Activated CD4-positive, alpha-beta memory T cell treated with anti-CD3 and anti-CD28 coated beads for 36 hours (primary cell): ENCODE data around the gene EIF1AX. TPM values are rescaled to one million over a fixed set of nuclear protein-coding genes. Genes with fewer than 3 reads are reported as not detected.
"Not testable (repeated sequence)": the region's sequence is repeated elsewhere in the genome, so short reads cannot be mapped to it uniquely, and the experiment has no call there.

Experiments used
- CTCF ChIA-PET: fragments of 350-600 bp; sonication (Branson Sonifier 250); formaldehyde crosslinking; loops from one replicate; lab custom pipeline; 2021; ENCODE audit warnings: antibody characterized with exemption, inconsistent platforms; lab: Charles Lee
- POLR2A ChIA-PET: fragments of 350-600 bp; sonication (Branson Sonifier 250); formaldehyde crosslinking; loops from one replicate; lab custom pipeline; 2021; ENCODE audit warnings: antibody characterized with exemption; lab: Charles Lee
- DNase-seq: peaks from one replicate; pipeline ENCODE4 v3.0.0-alpha.2; 2020
- H3K27ac Mint-ChIP-seq: one replicate; pipeline ENCODE4 v1.8.0; 2021; ENCODE audit warnings: mixed read lengths
- H3K27me3 Mint-ChIP-seq: one replicate; pipeline ENCODE4 v1.8.0; 2021; ENCODE audit warnings: mixed read lengths
- H3K36me3 Mint-ChIP-seq: one replicate; pipeline ENCODE4 v1.8.0; 2021; ENCODE audit warnings: mixed read lengths
- H3K4me1 Mint-ChIP-seq: one replicate; pipeline ENCODE4 v1.8.0; 2021; ENCODE audit warnings: low read depth, mixed read lengths
- H3K4me3 Mint-ChIP-seq: one replicate; pipeline ENCODE4 v1.8.0; 2021; ENCODE audit warnings: mild to moderate bottlenecking, mixed read lengths
- H3K9me3 Mint-ChIP-seq: one replicate; pipeline ENCODE4 v1.8.0; 2021; ENCODE audit warnings: mixed read lengths
- intact Hi-C: fragments of 100-400 bp; cut with micrococcal nuclease; formaldehyde crosslinking; loops from one replicate; pipeline ENCODE4 v1.15.1; 2023
- total RNA-seq, 2 experiments: library from RNA; stranded (reverse); gene quantifications; one replicate each; pipeline ENCODE4 v1.2.3, GENCODE V29; 2021

EIF1AX gene
- total RNA-seq, 2 experiments from 2014 or later: 117 to 121 TPM

- H3K36me3 Mint-ChIP-seq: peaks cover 4% of the 10 kb centered on the region
- H3K4me3 Mint-ChIP-seq: no peak overlapping the region
- ChIA-PET CTCF (no interaction called here), POLR2A (no interaction called here)
- intact Hi-C loops: loop anchor here (5.0 kb wide), 3 partner anchors 123 to 1162 kb away; partner anchors contain the start of genes PHKA2 and RPS6KA3
- H3K27me3 Mint-ChIP-seq: no peaks in the 10 kb centered on the region
- no peak overlapping the region for H3K27ac Mint-ChIP-seq
- no peaks in the 10 kb centered on the region for H3K9me3 Mint-ChIP-seq
- DNase-seq: peak; percentile 18
- H3K4me1 Mint-ChIP-seq: peaks cover 27% of the 10 kb centered on the region
Measured at GRCh38 chrX:20144491-20144890, 2.9 kb upstream of the EIF1AX start.

GRCh38 chrX:20143561-20143960 lies 1.9 kb upstream of the EIF1AX start:
- Mint-ChIP-seq H3K9me3 (no peaks in the 10 kb centered on the region), H3K27me3 (no peaks in the 10 kb centered on the region), H3K36me3 (peaks cover 11% of the 10 kb centered on the region), H3K4me3 (no peak overlapping the region), H3K4me1 (peaks cover 33% of the 10 kb centered on the region), H3K27ac (no peak overlapping the region)
- intact Hi-C loops: loop anchor here (5.0 kb wide), 3 partner anchors 124 to 1161 kb away; partner anchors contain the start of genes PHKA2 and RPS6KA3
- DNase-seq: no peak
- POLR2A ChIA-PET: no interaction called here
- CTCF ChIA-PET: no interaction called here

GRCh38 chrX:20143111-20143510 lies 1.5 kb upstream of the EIF1AX start:
- Mint-ChIP-seq H3K4me3 (peak overlapping the region; percentile 55), H3K9me3 (no peaks in the 10 kb centered on the region), H3K36me3 (peaks cover 14% of the 10 kb centered on the region), H3K4me1 (peaks cover 33% of the 10 kb centered on the region), H3K27ac (no peak overlapping the region), H3K27me3 (no peaks in the 10 kb centered on the region)
- intact Hi-C loops: loop anchor here (5.0 kb wide), 3 partner anchors 124 to 1161 kb away; partner anchors contain the start of genes PHKA2 and RPS6KA3
- ChIA-PET CTCF (no interaction called here), POLR2A (no interaction called here)
- no peak for DNase-seq

GRCh38 chrX:20140420-20140819 lies 1.2 kb downstream of the EIF1AX start:
- CTCF ChIA-PET: no interaction called here
- Mint-ChIP-seq H3K36me3 (peaks cover 26% of the 10 kb centered on the region), H3K9me3 (no peaks in the 10 kb centered on the region), H3K27me3 (no peaks in the 10 kb centered on the region), H3K27ac (peak overlapping the region; percentile 49), H3K4me3 (peak overlapping the region; percentile 83), H3K4me1 (peaks cover 49% of the 10 kb centered on the region)
- POLR2A ChIA-PET: no interaction called here
- intact Hi-C loops: loop anchor here (2.0 to 5.0 kb wide), 4 partner anchors 127 to 1158 kb away; partner anchors contain the start of genes PHKA2 and RPS6KA3
- no peak for DNase-seq

GRCh38 chrX:20139966-20140365 lies 1.7 kb downstream of the EIF1AX start:
- ChIA-PET CTCF (no interaction called here), POLR2A (no interaction called here)
- Mint-ChIP-seq H3K4me1 (peaks cover 49% of the 10 kb centered on the region), H3K27me3 (no peaks in the 10 kb centered on the region), H3K4me3 (peak overlapping the region; percentile 83), H3K9me3 (no peaks in the 10 kb centered on the region), H3K36me3 (peaks cover 27% of the 10 kb centered on the region), H3K27ac (no peak overlapping the region)
- no peak for DNase-seq
- intact Hi-C loops: loop anchor here (2.0 to 5.0 kb wide), 4 partner anchors 127 to 1158 kb away; partner anchors contain the start of genes PHKA2 and RPS6KA3

GRCh38 chrX:20135944-20136343 lies 5.7 kb downstream of the EIF1AX start:
- H3K36me3 Mint-ChIP-seq: peaks cover 30% of the 10 kb centered on the region
- CTCF ChIA-PET: no interaction called here
- H3K9me3 Mint-ChIP-seq: no peaks in the 10 kb centered on the region
- no peak for DNase-seq
- peak overlapping the region; percentile 48 for H3K27ac Mint-ChIP-seq
- POLR2A ChIA-PET: no interaction called here
- H3K4me1 Mint-ChIP-seq: peaks cover 31% of the 10 kb centered on the region
- intact Hi-C loops: no loop called here
- no peaks in the 10 kb centered on the region for H3K27me3 Mint-ChIP-seq
- H3K4me3 Mint-ChIP-seq: no peak overlapping the region

- DNase-seq: no peak
- CTCF ChIA-PET: no interaction called here
- H3K4me1 Mint-ChIP-seq: peaks cover 16% of the 10 kb centered on the region
- H3K36me3 Mint-ChIP-seq: peaks cover 21% of the 10 kb centered on the region
- no peak overlapping the region for H3K4me3 Mint-ChIP-seq
- no peaks in the 10 kb centered on the region for H3K9me3 Mint-ChIP-seq
- H3K27ac Mint-ChIP-seq: no peak overlapping the region
- intact Hi-C loops: no loop called here
- no peaks in the 10 kb centered on the region for H3K27me3 Mint-ChIP-seq
- POLR2A ChIA-PET: interaction anchor here (1.4 kb wide), 1 partner anchor 9 kb away, joined by 4 read pairs; the partner anchor contains the start of gene EIF1AX
Measured at GRCh38 chrX:20132666-20133065, 9.0 kb downstream of the EIF1AX start.

- Mint-ChIP-seq H3K36me3 (peaks cover 9% of the 10 kb centered on the region), H3K9me3 (no peaks in the 10 kb centered on the region), H3K4me3 (no peak overlapping the region), H3K27me3 (no peaks in the 10 kb centered on the region), H3K27ac (no peak overlapping the region), H3K4me1 (no peaks in the 10 kb centered on the region)
- intact Hi-C loops: no loop called here
- CTCF ChIA-PET: no interaction called here
- POLR2A ChIA-PET: no interaction called here
- DNase-seq: no peak
Measured at GRCh38 chrX:20130357-20130756, 11.3 kb downstream of the EIF1AX start.

- ChIA-PET POLR2A (no interaction called here), CTCF (no interaction called here)
- no peak overlapping the region for H3K27ac Mint-ChIP-seq
- DNase-seq: no peak
- H3K27me3 Mint-ChIP-seq: no peaks in the 10 kb centered on the region
- H3K4me1 Mint-ChIP-seq: no peaks in the 10 kb centered on the region
- no peaks in the 10 kb centered on the region for H3K9me3 Mint-ChIP-seq
- intact Hi-C loops: loop anchor here (10.0 kb wide), 2 partner anchors 225 to 755 kb away; no protein-coding TSS in a partner anchor
- no peak overlapping the region for H3K4me3 Mint-ChIP-seq
- H3K36me3 Mint-ChIP-seq: peaks cover 6% of the 10 kb centered on the region
Measured at GRCh38 chrX:20129547-20129946, 12.1 kb downstream of the EIF1AX start.

GRCh38 chrX:20128670-20129069 lies 13.0 kb downstream of the EIF1AX start:
- POLR2A ChIA-PET: no interaction called here
- DNase-seq: no peak
- H3K27ac Mint-ChIP-seq: no peak overlapping the region
- H3K9me3 Mint-ChIP-seq: no peaks in the 10 kb centered on the region
- CTCF ChIA-PET: interaction anchor here (1.0 kb wide), 1 partner anchor 223 kb away, joined by 4 read pairs; no protein-coding TSS in a partner anchor
- H3K27me3 Mint-ChIP-seq: no peaks in the 10 kb centered on the region
- intact Hi-C loops: loop anchor here (10.0 kb wide), 2 partner anchors 224 to 754 kb away; no protein-coding TSS in a partner anchor
- H3K4me3 Mint-ChIP-seq: no peak overlapping the region
- peaks cover 6% of the 10 kb centered on the region for H3K36me3 Mint-ChIP-seq
- no peaks in the 10 kb centered on the region for H3K4me1 Mint-ChIP-seq

- H3K9me3 Mint-ChIP-seq, H3K27ac Mint-ChIP-seq, CTCF ChIA-PET, H3K4me1 Mint-ChIP-seq, POLR2A ChIA-PET, H3K36me3 Mint-ChIP-seq, H3K27me3 Mint-ChIP-seq, DNase-seq, H3K4me3 Mint-ChIP-seq: not testable (repeated sequence)
- intact Hi-C loops: loop anchor here (10.0 kb wide), 2 partner anchors 223 to 753 kb away; no protein-coding TSS in a partner anchor
Measured at GRCh38 chrX:20127440-20127839, 14.2 kb downstream of the EIF1AX start.

- intact Hi-C loops: loop anchor here (10.0 kb wide), 2 partner anchors 222 to 752 kb away; no protein-coding TSS in a partner anchor
- CTCF ChIA-PET, H3K4me3 Mint-ChIP-seq, H3K9me3 Mint-ChIP-seq, H3K27me3 Mint-ChIP-seq, POLR2A ChIA-PET, H3K27ac Mint-ChIP-seq, DNase-seq, H3K36me3 Mint-ChIP-seq, H3K4me1 Mint-ChIP-seq: not testable (repeated sequence)
Measured at GRCh38 chrX:20126833-20127232, 14.8 kb downstream of the EIF1AX start.

GRCh38 chrX:20124964-20125363 lies 16.7 kb downstream of the EIF1AX start:
- no peak for DNase-seq
- Mint-ChIP-seq H3K9me3 (no peaks in the 10 kb centered on the region), H3K4me1 (no peaks in the 10 kb centered on the region), H3K4me3 (no peak overlapping the region), H3K36me3 (peaks cover 3% of the 10 kb centered on the region), H3K27ac (no peak overlapping the region), H3K27me3 (no peaks in the 10 kb centered on the region)
- POLR2A ChIA-PET: no interaction called here
- intact Hi-C loops: loop anchor here (10.0 kb wide), 2 partner anchors 220 to 750 kb away; no protein-coding TSS in a partner anchor
- CTCF ChIA-PET: no interaction called here
